GM21515 (cell line): Measurements from ENCODE around the gene HNRNPF.
"Not testable (repeated sequence)": the region's sequence is repeated elsewhere in the genome, so short reads cannot be mapped to it uniquely, and the experiment has no call there.

ENCODE experiments used
- ATAC-seq: cut with Tn5 transposase; IDR thresholded peaks from one replicate; pipeline ENCODE4 v1.9.1; 2021; ENCODE audit not compliant: unreplicated experiment

Gene HNRNPF

GRCh38 chr10:43421944-43422343, 13.0 kb upstream of the HNRNPF start:
- ATAC-seq = not testable (repeated sequence)

- ATAC-seq = no peak
Observed at GRCh38 chr10:43421519-43421918, 12.5 kb upstream of the HNRNPF start.

- ATAC-seq = no peak
Observed at GRCh38 chr10:43421201-43421507, 12.2 kb upstream of the HNRNPF start.

GRCh38 chr10:43420369-43421200, 11.6 kb upstream of the HNRNPF start:
- ATAC-seq = peak; percentile 83

GRCh38 chr10:43419997-43420368, 11.0 kb upstream of the HNRNPF start:
- no peak for ATAC-seq

- ATAC-seq = no peak
Observed at GRCh38 chr10:43417950-43418768, 9.2 kb upstream of the HNRNPF start.

GRCh38 chr10:43415544-43415943, 6.6 kb upstream of the HNRNPF start:
- no peak for ATAC-seq

GRCh38 chr10:43411536-43411935, 2.5 kb upstream of the HNRNPF start:
- ATAC-seq = no peak

- no peak for ATAC-seq
Observed at GRCh38 chr10:43410345-43410744, 1.4 kb upstream of the HNRNPF start.

GRCh38 chr10:43409385-43410109, 561 bp upstream of the HNRNPF start:
- ATAC-seq = no peak

- ATAC-seq = peak; percentile 0
Observed at GRCh38 chr10:43408331-43408709, 666 bp downstream of the HNRNPF start.

- peak; percentile 47 for ATAC-seq
Observed at GRCh38 chr10:43407576-43408330, 1.2 kb downstream of the HNRNPF start.

GRCh38 chr10:43407148-43407575, 1.8 kb downstream of the HNRNPF start:
- peak; percentile 28 for ATAC-seq

- no peak for ATAC-seq
Observed at GRCh38 chr10:43404704-43405084, 4.3 kb downstream of the HNRNPF start.

- ATAC-seq = no peak
Observed at GRCh38 chr10:43403911-43404703, 4.9 kb downstream of the HNRNPF start.

- ATAC-seq = no peak
Observed at GRCh38 chr10:43402880-43403452, 6.0 kb downstream of the HNRNPF start.

- ATAC-seq = no peak
Observed at GRCh38 chr10:43402176-43402575, 6.8 kb downstream of the HNRNPF start.

- ATAC-seq = no peak
Observed at GRCh38 chr10:43401627-43402026, 7.4 kb downstream of the HNRNPF start.

GRCh38 chr10:43399320-43400310, 9.4 kb downstream of the HNRNPF start:
- ATAC-seq = no peak
